SK-N-SH treated with all-trans-retinoic acid at 6 μM for 48 hours (cell line): ENCODE results near the gene NUP43.

Source experiments
- ATAC-seq: fragments of 200-7000 bp; cut with Tn5 transposase; 3 replicates; pipeline ENCODE4 v1.9.1; 2020; ENCODE audit warnings: mild to moderate bottlenecking, moderate library complexity
- ARNTL ChIP-seq: fragments of 450-650 bp; formaldehyde crosslinking; IDR thresholded peaks from 2 replicates; pipeline ENCODE4 v1.5.0; 2020; ENCODE audit warnings: low read depth, mild to moderate bottlenecking, moderate library complexity, borderline replicate concordance
- BACH2 ChIP-seq: fragments of 250-450 bp; sonication (Bioruptor Pico); IDR thresholded peaks from 2 replicates; pipeline ENCODE4 v1.9.0; 2021; ENCODE audit warnings: mild to moderate bottlenecking, borderline replicate concordance
- CREB5 ChIP-seq: fragments of 250-450 bp; sonication (Bioruptor Pico); IDR thresholded peaks from 2 replicates; pipeline ENCODE4 v1.5.1; 2020; ENCODE audit warnings: low read depth, mild to moderate bottlenecking, moderate library complexity
- CSDC2 ChIP-seq: fragments of 250-450 bp; sonication (Bioruptor Pico); IDR thresholded peaks from 2 replicates; pipeline ENCODE4 v1.5.0; 2020; ENCODE audit warnings: mild to moderate bottlenecking, moderate library complexity
- ESRRG ChIP-seq: fragments of 250-450 bp; sonication (Bioruptor Pico); IDR thresholded peaks from 2 replicates; pipeline ENCODE4 v1.6.1; 2021; ENCODE audit warnings: mild to moderate bottlenecking
- GLIS3 ChIP-seq: fragments of 250-450 bp; sonication (Bioruptor Pico); IDR thresholded peaks from 2 replicates; pipeline ENCODE4 v1.5.0; 2020; ENCODE audit warnings: mild to moderate bottlenecking, moderate library complexity
- ISL1 ChIP-seq: fragments of 250-450 bp; sonication (Bioruptor Pico); IDR thresholded peaks from 2 replicates; pipeline ENCODE4 v2.1.2; 2022; ENCODE audit warnings: mild to moderate bottlenecking, moderate library complexity
- OSR1 ChIP-seq: fragments of 250-450 bp; sonication (Bioruptor Pico); IDR thresholded peaks from 2 replicates; pipeline ENCODE4 v1.8.0; 2022; ENCODE audit warnings: moderate library complexity, mild to moderate bottlenecking, inconsistent platforms
- PATZ1 ChIP-seq: fragments of 250-450 bp; sonication (Bioruptor Pico); IDR thresholded peaks from 2 replicates; pipeline ENCODE4 v1.8.0; 2020; ENCODE audit warnings: mild to moderate bottlenecking, moderate library complexity, borderline replicate concordance
- POU6F1 ChIP-seq: fragments of 250-450 bp; sonication (Bioruptor Pico); IDR thresholded peaks from 2 replicates; pipeline ENCODE4 v1.8.0; 2021; ENCODE audit warnings: low read depth, mild to moderate bottlenecking, moderate library complexity, borderline replicate concordance
- PPARA ChIP-seq: fragments of 250-450 bp; sonication (Bioruptor Pico); IDR thresholded peaks from 2 replicates; pipeline ENCODE4 v1.5.0; 2020; ENCODE audit warnings: mild to moderate bottlenecking, borderline replicate concordance
- RARB ChIP-seq: fragments of 250-450 bp; sonication (Bioruptor Pico); IDR thresholded peaks from 2 replicates; pipeline ENCODE4 v1.8.0; 2021; ENCODE audit warnings: mild to moderate bottlenecking, moderate library complexity
- SNAI2 ChIP-seq: fragments of 250-450 bp; sonication (Bioruptor Pico); IDR thresholded peaks from 2 replicates; pipeline ENCODE4 v1.5.0; 2020; ENCODE audit warnings: mild to moderate bottlenecking, moderate library complexity
- TCF4 ChIP-seq: fragments of 250-450 bp; sonication (Bioruptor Pico); IDR thresholded peaks from 2 replicates; pipeline ENCODE4 v1.8.0; 2021; ENCODE audit warnings: mild to moderate bottlenecking, moderate library complexity, borderline replicate concordance
- TOX ChIP-seq: fragments of 250-450 bp; sonication (Bioruptor Pico); IDR thresholded peaks from 2 replicates; pipeline ENCODE4 v1.8.0; 2021; ENCODE audit warnings: mild to moderate bottlenecking, moderate library complexity, borderline replicate concordance
- ZFP3 ChIP-seq: fragments of 250-450 bp; sonication (Bioruptor Pico); IDR thresholded peaks from 2 replicates; pipeline ENCODE4 v1.5.0; 2020; ENCODE audit warnings: mild to moderate bottlenecking, moderate library complexity
- ZFP30 ChIP-seq: fragments of 450-650 bp; formaldehyde crosslinking; IDR thresholded peaks from 2 replicates; pipeline ENCODE4 v1.5.0; 2022; ENCODE audit warnings: mild to moderate bottlenecking, moderate library complexity
- ZNF565 ChIP-seq: fragments of 450-650 bp; formaldehyde crosslinking; conservative IDR thresholded peaks from 2 replicates; pipeline ENCODE4 v1.5.0; 2020; ENCODE audit warnings: low read depth, mild to moderate bottlenecking, moderate library complexity
- ZNF70 ChIP-seq: fragments of 450-650 bp; formaldehyde crosslinking; IDR thresholded peaks from 2 replicates; pipeline ENCODE4 v1.5.0; 2020; ENCODE audit warnings: mild to moderate bottlenecking, moderate library complexity
- ZNF8 ChIP-seq: fragments of 450-650 bp; formaldehyde crosslinking; IDR thresholded peaks from 2 replicates; pipeline ENCODE4 v1.5.0; 2020; ENCODE audit warnings: mild to moderate bottlenecking, moderate library complexity
- TF ChIP-seq, protein P1 (sequence below): fragments of 250-450 bp; sonication (Bioruptor Pico); IDR thresholded peaks from 2 replicates; pipeline ENCODE4 v1.5.1; 2021; ENCODE audit warnings: mild to moderate bottlenecking, moderate library complexity

Gene NUP43

GRCh38 chr6:149728499-149729234, 17.7 kb downstream of the NUP43 start:
- no peak for ATAC-seq
- TF ChIP-seq CSDC2 (CRISPR knock-in tag): no peak
- no peak for TF ChIP-seq TOX
- TF ChIP-seq RARB (CRISPR knock-in tag): no peak
- no peak for TF ChIP-seq TCF4 (CRISPR knock-in tag)
- TF ChIP-seq ESRRG (CRISPR knock-in tag): no peak
- no peak for TF ChIP-seq OSR1
- TF ChIP-seq PATZ1: no peak
- TF ChIP-seq ARNTL (CRISPR knock-in tag): no peak

GRCh38 chr6:149727793-149728498, 18.4 kb downstream of the NUP43 start:
- no peak for TF ChIP-seq POU6F1 (CRISPR knock-in tag)
- TF ChIP-seq SNAI2 (CRISPR knock-in tag): no peak
- no peak for TF ChIP-seq OSR1
- no peak for TF ChIP-seq PPARA (CRISPR knock-in tag)
- TF ChIP-seq TOX: no peak
- TF ChIP-seq ZFP3 (CRISPR knock-in tag): no peak
- TF ChIP-seq ZNF8 (CRISPR knock-in tag): no peak
- TF ChIP-seq, protein P1, sequence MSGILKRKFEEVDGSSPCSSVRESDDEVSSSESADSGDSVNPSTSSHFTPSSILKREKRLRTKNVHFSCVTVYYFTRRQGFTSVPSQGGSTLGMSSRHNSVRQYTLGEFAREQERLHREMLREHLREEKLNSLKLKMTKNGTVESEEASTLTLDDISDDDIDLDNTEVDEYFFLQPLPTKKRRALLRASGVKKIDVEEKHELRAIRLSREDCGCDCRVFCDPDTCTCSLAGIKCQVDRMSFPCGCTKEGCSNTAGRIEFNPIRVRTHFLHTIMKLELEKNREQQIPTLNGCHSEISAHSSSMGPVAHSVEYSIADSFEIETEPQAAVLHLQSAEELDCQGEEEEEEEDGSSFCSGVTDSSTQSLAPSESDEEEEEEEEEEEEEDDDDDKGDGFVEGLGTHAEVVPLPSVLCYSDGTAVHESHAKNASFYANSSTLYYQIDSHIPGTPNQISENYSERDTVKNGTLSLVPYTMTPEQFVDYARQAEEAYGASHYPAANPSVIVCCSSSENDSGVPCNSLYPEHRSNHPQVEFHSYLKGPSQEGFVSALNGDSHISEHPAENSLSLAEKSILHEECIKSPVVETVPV (CRISPR knock-in tag): no peak
- no peak for TF ChIP-seq RARB (CRISPR knock-in tag)
- no peak for TF ChIP-seq CREB5 (CRISPR knock-in tag)
- TF ChIP-seq ISL1 (CRISPR knock-in tag): no peak
- TF ChIP-seq CSDC2 (CRISPR knock-in tag): no peak
- no peak for TF ChIP-seq ZNF565
- TF ChIP-seq BACH2: no peak
- ATAC-seq: no peak

DNA sequence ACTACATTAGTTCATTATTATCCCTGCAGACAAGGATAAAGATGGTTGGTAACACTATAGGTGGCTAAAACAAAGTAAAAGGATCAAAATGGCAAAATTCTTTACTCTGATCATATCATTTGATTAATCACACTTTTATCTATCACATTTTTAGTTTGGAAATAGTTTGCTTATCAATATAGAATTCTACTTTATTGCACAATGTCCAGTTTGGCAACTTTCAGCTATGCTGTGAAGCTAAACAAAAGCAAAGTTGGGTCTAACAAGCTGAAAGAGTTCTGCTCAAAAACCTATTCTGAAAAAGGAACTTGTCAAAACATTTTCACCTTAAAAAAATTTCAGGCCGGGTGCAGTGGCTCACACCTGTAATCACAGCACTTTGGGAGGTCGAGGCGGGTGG, 20.5 kb downstream of the NUP43 start:
- no peak for ATAC-seq
- no peak for TF ChIP-seq ZNF70 (CRISPR knock-in tag)
- TF ChIP-seq PATZ1: no peak
- no peak for TF ChIP-seq ZNF565
- TF ChIP-seq ZNF8 (CRISPR knock-in tag): no peak
- no peak for TF ChIP-seq RARB (CRISPR knock-in tag)
- TF ChIP-seq BACH2: no peak
- no peak for TF ChIP-seq GLIS3 (CRISPR knock-in tag)
- no peak for TF ChIP-seq ZFP30
- no peak for TF ChIP-seq TOX
- TF ChIP-seq CREB5 (CRISPR knock-in tag): no peak
- no peak for TF ChIP-seq OSR1
- no peak for TF ChIP-seq ISL1 (CRISPR knock-in tag)
- no peak for TF ChIP-seq ESRRG (CRISPR knock-in tag)
- TF ChIP-seq ARNTL (CRISPR knock-in tag): no peak
- TF ChIP-seq SNAI2 (CRISPR knock-in tag): no peak
- TF ChIP-seq, protein P1 (CRISPR knock-in tag): no peak
